ENCODE measurements around the gene SNX9. TPM values are rescaled to one million over a fixed set of nuclear protein-coding genes. Genes with fewer than 3 reads are reported as not detected.

Gene SNX9
- total and polyA plus RNA-seq, 7 donors, result 18.4 to 30.7 (median 26.5) TPM

DNA sequence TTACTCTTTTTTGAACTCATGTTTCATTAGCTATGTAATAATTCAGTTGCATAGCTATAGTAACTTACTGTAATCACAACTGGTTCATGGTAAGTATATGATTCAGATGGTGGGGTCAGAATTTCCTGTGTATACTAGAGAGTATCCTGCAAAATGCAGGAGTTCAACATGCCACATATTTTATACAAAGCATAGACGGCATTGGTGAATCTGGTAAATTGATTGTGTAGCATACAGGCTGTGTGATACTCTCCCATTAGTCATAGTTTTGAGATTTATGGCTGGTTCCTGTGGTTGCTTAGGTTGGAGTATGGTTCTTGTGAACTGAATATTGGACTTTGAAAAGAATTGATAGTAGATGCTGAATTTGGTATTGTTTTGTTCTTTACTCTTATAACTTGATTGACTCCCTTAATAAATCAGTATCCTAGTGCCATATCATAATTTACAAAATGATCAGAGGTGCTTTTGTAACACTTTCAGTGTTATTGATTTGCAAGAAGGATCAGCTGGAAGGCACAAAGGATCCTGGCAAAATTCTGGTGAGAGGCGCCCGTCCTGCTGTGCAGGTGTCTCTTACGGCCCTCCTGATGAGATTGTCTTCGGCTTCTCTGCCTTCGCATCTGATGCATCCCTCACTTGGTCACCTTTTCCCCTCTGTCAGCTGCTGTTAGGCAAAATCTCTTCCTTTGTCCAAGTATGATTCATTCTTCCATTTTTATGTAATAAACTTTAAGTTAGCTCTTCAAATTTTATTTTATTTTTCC is 22.6 kb downstream of the SNX9 start:
- H3K9me3 ChIP-seq, result no peaks in the 10 kb centered on the region
- H3K36me3 ChIP-seq (ENCODE audit: insufficient read depth in 1 of 2, low read depth in 1 of 2), result no peaks in the 10 kb centered on the region
- no peaks in the 10 kb centered on the region for H3K27me3 ChIP-seq (ENCODE audit: insufficient read depth in 3 of 3, low read length in 2 of 3)
- WGBS, 3 donors, result 84 to 91% (median 89%) methylated on average over 6 of the region's 6 CpGs
- peaks cover 64% of the 10 kb centered on the region for H3K4me1 ChIP-seq
- ATAC-seq, result no peak
- H3K4me3 ChIP-seq, result no peak overlapping the region
- DNase-seq, result no peak
- intact Hi-C loops (cut with DNase I), result no loop called here
- H3K27ac ChIP-seq, result no peak overlapping the region
- TF ChIP-seq, protein P1, sequence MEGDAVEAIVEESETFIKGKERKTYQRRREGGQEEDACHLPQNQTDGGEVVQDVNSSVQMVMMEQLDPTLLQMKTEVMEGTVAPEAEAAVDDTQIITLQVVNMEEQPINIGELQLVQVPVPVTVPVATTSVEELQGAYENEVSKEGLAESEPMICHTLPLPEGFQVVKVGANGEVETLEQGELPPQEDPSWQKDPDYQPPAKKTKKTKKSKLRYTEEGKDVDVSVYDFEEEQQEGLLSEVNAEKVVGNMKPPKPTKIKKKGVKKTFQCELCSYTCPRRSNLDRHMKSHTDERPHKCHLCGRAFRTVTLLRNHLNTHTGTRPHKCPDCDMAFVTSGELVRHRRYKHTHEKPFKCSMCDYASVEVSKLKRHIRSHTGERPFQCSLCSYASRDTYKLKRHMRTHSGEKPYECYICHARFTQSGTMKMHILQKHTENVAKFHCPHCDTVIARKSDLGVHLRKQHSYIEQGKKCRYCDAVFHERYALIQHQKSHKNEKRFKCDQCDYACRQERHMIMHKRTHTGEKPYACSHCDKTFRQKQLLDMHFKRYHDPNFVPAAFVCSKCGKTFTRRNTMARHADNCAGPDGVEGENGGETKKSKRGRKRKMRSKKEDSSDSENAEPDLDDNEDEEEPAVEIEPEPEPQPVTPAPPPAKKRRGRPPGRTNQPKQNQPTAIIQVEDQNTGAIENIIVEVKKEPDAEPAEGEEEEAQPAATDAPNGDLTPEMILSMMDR (IDR thresholded peaks at IDR 0.05), result no peak

DNA sequence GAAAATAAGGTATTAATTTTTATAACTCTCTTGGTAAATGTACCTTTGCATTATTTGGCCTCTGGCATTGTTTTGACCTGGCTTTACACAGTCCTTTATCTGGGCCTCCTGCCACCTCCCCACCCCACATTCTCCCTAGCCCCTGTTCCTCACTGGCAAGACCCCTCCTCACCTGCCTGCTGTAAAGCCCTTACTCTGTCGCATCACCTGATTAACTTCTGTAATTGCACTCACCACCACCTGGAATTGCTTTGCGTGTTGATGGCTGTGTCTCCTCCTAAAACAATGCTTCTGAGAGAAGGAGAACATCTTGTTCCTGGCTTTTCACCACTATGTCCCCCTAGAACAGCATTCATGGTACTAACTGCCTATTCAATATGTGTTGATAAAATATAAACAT is 24.8 kb downstream of the SNX9 start:
- Histone ChIP-seq H3K27ac (no peak overlapping the region), H3K4me1 (peaks cover 44% of the 10 kb centered on the region)

DNA sequence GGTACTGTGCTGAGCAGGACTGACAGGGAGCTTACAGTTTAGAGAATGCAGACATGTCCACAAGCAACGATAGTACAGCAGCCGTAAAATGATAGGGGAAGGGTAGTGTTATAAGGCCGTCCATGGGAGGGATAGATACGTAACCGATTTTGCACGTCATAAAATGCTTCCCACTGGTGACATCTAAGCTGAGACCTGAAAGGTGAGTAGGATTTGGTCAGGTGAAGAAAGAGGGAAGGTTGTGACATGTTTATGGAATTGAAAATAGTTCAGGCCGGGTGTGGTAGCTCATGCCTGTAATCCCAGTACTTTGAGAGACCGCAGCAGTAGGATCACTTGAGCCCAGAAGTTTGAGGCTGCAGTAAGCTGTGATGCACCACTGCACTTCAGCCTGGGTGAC is 25.6 kb downstream of the SNX9 start:
- TF ChIP-seq, protein P1 (IDR thresholded peaks at IDR 0.05), result no peak
- Histone ChIP-seq H3K36me3 (ENCODE audit: insufficient read depth in 1 of 2, low read depth in 1 of 2) (no peaks in the 10 kb centered on the region), H3K4me1 (peaks cover 36% of the 10 kb centered on the region), H3K27ac (no peak overlapping the region), H3K9me3 (peaks cover 9% of the 10 kb centered on the region), H3K4me3 (no peak overlapping the region), H3K27me3 (ENCODE audit: insufficient read depth in 3 of 3, low read length in 2 of 3) (no peaks in the 10 kb centered on the region)
- intact Hi-C loops (cut with DNase I), result no loop called here
- ATAC-seq (peak; percentile 44 to 64 (median 48)), DNase-seq (no peak)
- 57 to 78% (median 61%) methylated on average over 8 of the region's 8 CpGs for WGBS, 3 donors

More for the DNA sequence above, 24.8 kb downstream of the SNX9 start:
- intact Hi-C loops (cut with DNase I), result no loop called here
- Histone ChIP-seq H3K4me3 (no peak overlapping the region), H3K36me3 (ENCODE audit: insufficient read depth in 1 of 2, low read depth in 1 of 2) (no peaks in the 10 kb centered on the region), H3K27me3 (ENCODE audit: insufficient read depth in 3 of 3, low read length in 2 of 3) (no peaks in the 10 kb centered on the region), H3K9me3 (peaks cover 5% of the 10 kb centered on the region)
- DNase-seq (no peak), ATAC-seq (no peak)
- TF ChIP-seq, protein P1 (IDR thresholded peaks at IDR 0.05), result no peak
- 74 to 92% (median 84%) methylated on average over 2 of the region's 2 CpGs for WGBS, 3 donors

DNA sequence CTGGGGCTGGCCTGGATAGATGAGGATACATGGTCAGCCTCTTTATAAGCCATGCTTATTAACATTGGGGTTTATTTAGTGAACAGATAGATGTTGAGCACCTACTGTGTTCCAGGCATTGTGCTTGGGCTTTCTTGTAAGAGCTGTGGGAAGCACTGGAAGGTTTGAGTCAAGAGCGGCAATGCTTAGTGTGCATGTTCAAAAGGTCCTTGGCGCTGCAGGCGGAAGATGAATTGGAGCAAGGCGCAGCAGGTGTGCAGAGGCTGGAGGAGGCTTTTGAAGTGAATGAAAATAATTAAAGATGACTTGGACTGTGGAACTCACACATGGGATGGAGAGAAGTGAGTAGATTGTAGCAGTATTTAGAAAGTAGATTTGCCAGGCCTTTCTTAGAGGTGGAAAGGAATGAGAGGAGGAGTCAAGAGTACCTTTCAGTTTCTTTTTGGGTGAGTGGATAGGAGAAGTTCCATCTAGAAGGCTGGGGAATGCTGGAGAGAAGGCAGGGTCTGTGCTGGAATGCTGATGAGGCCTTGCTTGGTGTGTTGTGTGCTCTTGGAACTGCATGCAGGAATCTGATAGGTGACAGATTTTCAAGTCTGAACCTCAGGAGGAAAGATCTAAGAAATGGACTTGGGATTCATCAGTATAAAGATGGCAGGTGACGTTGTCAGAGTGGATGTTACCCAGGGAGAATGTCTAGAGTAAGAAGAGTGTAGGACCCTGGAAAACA is 26.4 kb downstream of the SNX9 start:
- ATAC-seq, result peak in 1 of 4 donors; percentile 16
- no peak for DNase-seq
- H3K4me3 ChIP-seq, result no peak overlapping the region
- 92 to 98% (median 94%) methylated on average over 5 of the region's 5 CpGs for WGBS, 3 donors
- TF ChIP-seq, protein P1 (IDR thresholded peaks at IDR 0.05), result no peak
- H3K27ac ChIP-seq, result no peak overlapping the region
- H3K4me1 ChIP-seq, result peaks cover 36% of the 10 kb centered on the region
- peaks cover 9% of the 10 kb centered on the region for H3K9me3 ChIP-seq
- no peaks in the 10 kb centered on the region for H3K36me3 ChIP-seq (ENCODE audit: insufficient read depth in 1 of 2, low read depth in 1 of 2)
- no peaks in the 10 kb centered on the region for H3K27me3 ChIP-seq (ENCODE audit: insufficient read depth in 3 of 3, low read length in 2 of 3)
- intact Hi-C loops (cut with DNase I), result no loop called here

All from psoas muscle (tissue), 8 donors.